GM12874 (cell line): ENCODE measurements around the gene OR5H6.

ENCODE experiments used
- TF ChIP-seq, protein P1 (sequence below): IDR thresholded peaks from 2 replicates; pipeline ENCODE4 v1.5.1; 2011; ENCODE audit warnings: low read depth, mild to moderate bottlenecking, control low read depth, low read length, moderate library complexity; ENCODE audit not compliant: insufficient read depth

OR5H6 gene

DNA sequence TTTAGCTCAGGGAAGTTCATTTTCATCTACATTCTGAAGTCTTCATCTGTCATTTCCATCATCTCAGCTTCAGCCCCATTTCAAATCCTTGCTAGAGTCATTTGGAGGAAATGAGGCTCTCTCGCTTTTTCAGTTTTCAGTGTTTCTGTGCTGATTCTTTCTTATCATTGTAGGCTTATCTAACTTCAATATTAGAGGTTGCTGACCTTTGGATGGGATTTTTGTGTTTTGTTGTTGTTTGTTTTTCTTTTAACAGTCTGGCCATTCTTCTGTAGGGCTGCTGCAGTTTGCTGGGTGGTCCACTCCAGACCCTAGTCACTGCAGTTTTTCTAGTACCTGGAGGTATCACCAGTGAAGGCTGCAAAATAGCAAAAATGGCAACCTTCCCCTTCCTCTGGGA lies 26.9 kb downstream of the OR5H6 start:
- TF ChIP-seq, protein P1, sequence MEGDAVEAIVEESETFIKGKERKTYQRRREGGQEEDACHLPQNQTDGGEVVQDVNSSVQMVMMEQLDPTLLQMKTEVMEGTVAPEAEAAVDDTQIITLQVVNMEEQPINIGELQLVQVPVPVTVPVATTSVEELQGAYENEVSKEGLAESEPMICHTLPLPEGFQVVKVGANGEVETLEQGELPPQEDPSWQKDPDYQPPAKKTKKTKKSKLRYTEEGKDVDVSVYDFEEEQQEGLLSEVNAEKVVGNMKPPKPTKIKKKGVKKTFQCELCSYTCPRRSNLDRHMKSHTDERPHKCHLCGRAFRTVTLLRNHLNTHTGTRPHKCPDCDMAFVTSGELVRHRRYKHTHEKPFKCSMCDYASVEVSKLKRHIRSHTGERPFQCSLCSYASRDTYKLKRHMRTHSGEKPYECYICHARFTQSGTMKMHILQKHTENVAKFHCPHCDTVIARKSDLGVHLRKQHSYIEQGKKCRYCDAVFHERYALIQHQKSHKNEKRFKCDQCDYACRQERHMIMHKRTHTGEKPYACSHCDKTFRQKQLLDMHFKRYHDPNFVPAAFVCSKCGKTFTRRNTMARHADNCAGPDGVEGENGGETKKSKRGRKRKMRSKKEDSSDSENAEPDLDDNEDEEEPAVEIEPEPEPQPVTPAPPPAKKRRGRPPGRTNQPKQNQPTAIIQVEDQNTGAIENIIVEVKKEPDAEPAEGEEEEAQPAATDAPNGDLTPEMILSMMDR, result no peak

DNA sequence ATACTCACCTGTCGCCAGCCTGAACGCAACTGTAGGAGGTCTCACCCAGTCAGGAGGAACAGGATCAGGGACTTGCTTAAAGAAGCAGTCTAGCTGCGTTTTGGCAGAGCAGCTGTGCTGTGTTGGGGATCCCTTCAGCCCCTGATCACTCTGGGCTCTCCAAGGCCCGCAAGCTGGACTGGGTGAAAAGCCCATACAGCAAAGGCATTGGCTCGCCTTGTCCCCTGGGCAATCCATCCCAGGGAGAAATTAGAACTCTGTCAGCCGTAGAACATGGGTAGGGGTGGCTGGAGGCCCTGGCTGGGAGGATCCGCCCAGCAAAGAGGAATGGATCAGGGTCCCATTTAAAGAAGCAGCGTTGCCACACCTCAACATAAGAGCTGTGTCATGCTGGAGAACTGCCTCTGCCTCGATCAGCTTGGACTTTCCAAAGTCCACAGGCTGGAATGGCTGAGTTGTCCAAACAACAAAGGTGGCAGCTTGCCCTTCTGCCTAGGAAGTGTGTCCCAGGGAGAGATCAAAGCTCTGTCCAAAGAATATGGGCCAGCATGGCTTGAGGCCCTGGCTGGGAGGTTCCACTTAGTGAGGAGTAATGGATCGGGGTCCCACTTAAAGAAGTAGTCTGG lies 27.4 kb downstream of the OR5H6 start:
- TF ChIP-seq, protein P1, result no peak
